ENCODE results near the gene HOXD12. TPM values are rescaled to one million over a fixed set of nuclear protein-coding genes. Genes with fewer than 3 reads are reported as not detected.

Gene HOXD12
- total RNA-seq, 1 experiment from 2014 or later, result 0.27 TPM

DNA sequence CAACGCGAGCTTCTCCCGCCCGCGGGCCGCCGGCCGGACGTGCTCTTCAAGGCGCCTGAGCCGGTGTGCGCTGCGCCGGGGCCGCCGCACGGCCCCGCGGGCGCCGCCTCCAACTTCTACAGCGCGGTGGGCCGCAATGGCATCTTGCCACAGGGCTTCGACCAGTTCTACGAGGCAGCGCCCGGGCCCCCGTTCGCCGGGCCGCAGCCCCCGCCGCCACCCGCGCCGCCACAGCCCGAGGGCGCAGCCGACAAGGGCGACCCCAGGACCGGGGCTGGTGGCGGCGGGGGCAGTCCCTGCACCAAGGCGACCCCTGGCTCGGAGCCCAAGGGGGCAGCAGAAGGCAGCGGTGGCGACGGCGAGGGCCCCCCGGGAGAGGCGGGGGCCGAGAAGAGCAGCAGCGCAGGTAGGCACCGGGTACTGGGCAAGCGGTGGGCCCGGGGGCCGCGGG lies 8.2 kb downstream of the HOXD12 start:
- Histone ChIP-seq H2AFZ (ENCODE audit: low read depth, low read length, poor library complexity, severe bottlenecking) (no peak overlapping the region), H3K79me2 (ENCODE audit: insufficient read depth, low read length) (no peaks in the 10 kb centered on the region), H3K36me3 (ENCODE audit: control insufficient read depth in 1 of 2, insufficient read depth in 2 of 2, low read length in 2 of 2) (no peaks in the 10 kb centered on the region), H3K4me2 (ENCODE audit: low read length) (no peak overlapping the region), H4K20me1 (ENCODE audit: insufficient read depth) (no peaks in the 10 kb centered on the region), H3K4me3 (replicated peaks in 1 of 2; ENCODE audit: low read depth in 1 of 2, low read length in 2 of 2) (no peak overlapping the region), H3K9me3 (ENCODE audit: control insufficient read depth in 1 of 2, insufficient read depth in 1 of 2, low read depth in 1 of 2, low read length in 2 of 2) (no peaks in the 10 kb centered on the region), H3K9me2 (ENCODE audit: insufficient read depth) (no peaks in the 10 kb centered on the region), H3K9ac (ENCODE audit: low read length) (no peak overlapping the region), H3K4me1 (ENCODE audit: control insufficient read depth in 1 of 2, insufficient read depth in 2 of 2, low read length in 2 of 2) (peaks cover 0 to 18% of the 10 kb centered on the region in 2 experiments; a peak in 1 of 4 replicates), H3K27ac (ENCODE audit: low read depth, low read length) (no peak overlapping the region), H3K27me3 (ENCODE audit: insufficient read depth, low read length) (no peaks in the 10 kb centered on the region)
- POLR2A ChIA-PET, result no interaction called here
- no TSS peak for BruUV-seq (replicated peaks)
- CTCF ChIA-PET, result no interaction called here
- intact Hi-C loops (cut with micrococcal nuclease), result no loop called here
- TF ChIP-seq, protein P1, sequence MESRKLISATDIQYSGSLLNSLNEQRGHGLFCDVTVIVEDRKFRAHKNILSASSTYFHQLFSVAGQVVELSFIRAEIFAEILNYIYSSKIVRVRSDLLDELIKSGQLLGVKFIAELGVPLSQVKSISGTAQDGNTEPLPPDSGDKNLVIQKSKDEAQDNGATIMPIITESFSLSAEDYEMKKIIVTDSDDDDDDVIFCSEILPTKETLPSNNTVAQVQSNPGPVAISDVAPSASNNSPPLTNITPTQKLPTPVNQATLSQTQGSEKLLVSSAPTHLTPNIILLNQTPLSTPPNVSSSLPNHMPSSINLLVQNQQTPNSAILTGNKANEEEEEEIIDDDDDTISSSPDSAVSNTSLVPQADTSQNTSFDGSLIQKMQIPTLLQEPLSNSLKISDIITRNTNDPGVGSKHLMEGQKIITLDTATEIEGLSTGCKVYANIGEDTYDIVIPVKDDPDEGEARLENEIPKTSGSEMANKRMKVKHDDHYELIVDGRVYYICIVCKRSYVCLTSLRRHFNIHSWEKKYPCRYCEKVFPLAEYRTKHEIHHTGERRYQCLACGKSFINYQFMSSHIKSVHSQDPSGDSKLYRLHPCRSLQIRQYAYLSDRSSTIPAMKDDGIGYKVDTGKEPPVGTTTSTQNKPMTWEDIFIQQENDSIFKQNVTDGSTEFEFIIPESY (IDR thresholded peaks at IDR 0.05; ENCODE audit: extremely low read depth, insufficient replicate concordance, low read length), result no peak
- TF ChIP-seq ELF1 (IDR thresholded peaks at IDR 0.05; ENCODE audit: borderline replicate concordance, low read depth) (no peak), RAD21 (IDR thresholded peaks at IDR 0.05; ENCODE audit: low read depth) (no peak), ZNF274 (IDR thresholded peaks at IDR 0.05; ENCODE audit: low read depth, low read length) (no peak), ZFX (IDR thresholded peaks at IDR 0.05) (no peak), TCF7L2 (IDR thresholded peaks at IDR 0.05; ENCODE audit: borderline replicate concordance, extremely low read depth, insufficient read depth, insufficient read length) (no peak), EZH2 (IDR thresholded peaks at IDR 0.05) (no peak)
- TF ChIP-seq, protein P2, sequence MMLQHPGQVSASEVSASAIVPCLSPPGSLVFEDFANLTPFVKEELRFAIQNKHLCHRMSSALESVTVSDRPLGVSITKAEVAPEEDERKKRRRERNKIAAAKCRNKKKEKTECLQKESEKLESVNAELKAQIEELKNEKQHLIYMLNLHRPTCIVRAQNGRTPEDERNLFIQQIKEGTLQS (IDR thresholded peaks at IDR 0.05), result no peak
- ATAC-seq (no peak), DNase-seq (ENCODE audit: low read depth, low spot score) (no peak)
- RAD21 ChIA-PET (ENCODE audit: low non-redundant PET in 1 of 2, low total read pairs in 2 of 2, uncharacterized antibody in 2 of 2, unreplicated experiment in 2 of 2), result no interaction called here

Measured in HCT116 (cell line).